GM12878 (cell line): ENCODE measurements around the gene TTI1. TPM values are rescaled to one million over a fixed set of nuclear protein-coding genes. Genes with fewer than 3 reads are reported as not detected.
A peak's percentile ranks its signal among the peaks of the same experiment; 100 is the strongest.

Experiments
- ATAC-seq: fragments of 200-7000 bp; cut with Tn5 transposase; 3 replicates; pipeline ENCODE4 v1.9.1; 2020; ENCODE audit warnings: mild to moderate bottlenecking, moderate library complexity
- BruUV-seq: library from RNA; stranded (reverse); fragments of 400-500 nt; replicated peaks from 2 replicates; lab custom pipeline; 2021; lab: Mats Ljungman, UMichigan
- CTCF ChIA-PET: fragments of 300-600 bp; sonication (Branson Sonifier 250); formaldehyde crosslinking; extraction: SDS; loops from one replicate; lab custom pipeline; 2021; ENCODE audit warnings: inconsistent platforms; lab: Yijun Ruan, JAX
- POLR2A ChIA-PET: fragments of 350-600 bp; formaldehyde crosslinking; extraction: SDS; loops from one replicate; lab custom pipeline; 2021; ENCODE audit warnings: inconsistent platforms; lab: Charles Lee
- RAD21 ChIA-PET: fragments of 300-600 bp; sonication (Branson Sonifier 250); formaldehyde crosslinking; loops from one replicate; lab custom pipeline; 2023; ENCODE audit warnings: antibody characterized with exemption; ENCODE audit not compliant: unreplicated experiment; lab: Charles Lee
- SMC1A ChIA-PET: fragments of 300-600 bp; sonication (Branson Sonifier 250); formaldehyde crosslinking; loops from one replicate; lab custom pipeline; 2023; ENCODE audit not compliant: unreplicated experiment, uncharacterized antibody; lab: Charles Lee
- DNase-seq: peaks from one replicate; pipeline ENCODE4 v3.0.0-alpha.2; 2011; ENCODE audit warnings: low read depth, low spot score
- FAIRE-seq: peaks from 3 replicates; lab custom pipeline; 2011; peaks lifted over from hg19 to GRCh38; lab: Jason Lieb, UNC
- H2AFZ ChIP-seq: 2 replicates; pipeline ENCODE4 v1.6.0; 2011; ENCODE audit warnings: low read depth, low read length, control low read depth; ENCODE audit not compliant: control insufficient read depth
- H3K27ac ChIP-seq: 2 replicates; pipeline ENCODE4 v1.5.1; 2011; ENCODE audit warnings: control low read depth; ENCODE audit not compliant: control insufficient read depth, insufficient read depth
- H3K27me3 ChIP-seq, 2 experiments: replicated peaks in 1 of 2; 2 replicates each; pipeline versions ENCODE4 v1.6.0 to v1.6.1; 2011; ENCODE audit warnings: low read length in 1 of 2; ENCODE audit not compliant: control insufficient read depth in 2 of 2, insufficient read depth in 2 of 2
- H3K36me3 ChIP-seq, 2 experiments: 2 replicates each; pipeline ENCODE4 v1.5.1; 2011; ENCODE audit warnings: low read length in 1 of 2; ENCODE audit not compliant: control insufficient read depth in 2 of 2, insufficient read depth in 2 of 2
- H3K4me1 ChIP-seq: 2 replicates; pipeline ENCODE4 v1.6.1; 2011; ENCODE audit warnings: mild to moderate bottlenecking, low read length, moderate library complexity, mixed read lengths; ENCODE audit not compliant: control insufficient read depth, insufficient read depth
- H3K4me2 ChIP-seq: 2 replicates; pipeline ENCODE4 v1.6.0; 2011; ENCODE audit warnings: control low read depth; ENCODE audit not compliant: control insufficient read depth, insufficient read depth
- H3K4me3 ChIP-seq: fragments of 200-600 bp; sonication (generic); 2 replicates; pipeline ENCODE4 v1.5.1; 2016
- H3K79me2 ChIP-seq: 2 replicates; pipeline ENCODE4 v1.6.0; 2011; ENCODE audit warnings: low read length; ENCODE audit not compliant: control insufficient read depth, insufficient read depth
- H3K9ac ChIP-seq: 2 replicates; pipeline ENCODE4 v1.8.0; 2011; ENCODE audit warnings: low read length, control low read depth, mixed read lengths; ENCODE audit not compliant: control insufficient read depth, insufficient read depth
- H3K9me3 ChIP-seq: replicated peaks from 3 replicates; pipeline ENCODE4 v1.5.1; 2011; ENCODE audit warnings: mild to moderate bottlenecking, low read length; ENCODE audit not compliant: control insufficient read depth, insufficient read depth
- H4K20me1 ChIP-seq: 2 replicates; pipeline ENCODE4 v1.6.0; 2011; ENCODE audit not compliant: control insufficient read depth, insufficient read depth
- BACH1 ChIP-seq: fragments of 450-650 bp; IDR thresholded peaks from 2 replicates; pipeline ENCODE4 v1.6.1; 2017; ENCODE audit warnings: mild to moderate bottlenecking, borderline replicate concordance
- BMI1 ChIP-seq: fragments of 450-650 bp; IDR thresholded peaks from 2 replicates; pipeline ENCODE4 v1.6.1; 2016; ENCODE audit warnings: mild to moderate bottlenecking, moderate library complexity, borderline replicate concordance
- DPF2 ChIP-seq: fragments of 450-650 bp; IDR thresholded peaks from 2 replicates; pipeline ENCODE4 v1.6.1; 2017; ENCODE audit warnings: mild to moderate bottlenecking
- KAT2A ChIP-seq: conservative IDR thresholded peaks from 2 replicates; pipeline ENCODE4 v1.6.1; 2011; ENCODE audit warnings: low read depth, low read length; ENCODE audit not compliant: control insufficient read depth
- MEF2A ChIP-seq: IDR thresholded peaks from 2 replicates; pipeline ENCODE4 v1.6.1; 2011; ENCODE audit warnings: low read depth, mild to moderate bottlenecking, low read length, moderate library complexity; ENCODE audit not compliant: insufficient read depth
- MXI1 ChIP-seq: fragments of 150-350 bp; IDR thresholded peaks from 2 replicates; pipeline ENCODE4 v1.6.1; 2011; ENCODE audit warnings: low read depth, mild to moderate bottlenecking, inconsistent platforms, low read length, improper control_type of control experiment
- NR2C1 ChIP-seq: fragments of 450-650 bp; IDR thresholded peaks from 2 replicates; pipeline ENCODE4 v1.6.1; 2017; ENCODE audit warnings: antibody characterized with exemption, mild to moderate bottlenecking, moderate library complexity
- RELA ChIP-seq: fragments of 450-650 bp; IDR thresholded peaks from 2 replicates; pipeline ENCODE4 v1.8.0; 2014; ENCODE audit warnings: borderline replicate concordance; ENCODE audit not compliant: partially characterized antibody
- RFX5 ChIP-seq: IDR thresholded peaks from 2 replicates; pipeline ENCODE4 v1.6.1; 2011; ENCODE audit warnings: low read depth, low read length, improper control_type of control experiment
- SIX5 ChIP-seq: IDR thresholded peaks from 2 replicates; pipeline ENCODE4 v1.6.1; 2011; ENCODE audit warnings: mild to moderate bottlenecking, low read depth, low read length, moderate library complexity; ENCODE audit not compliant: severe bottlenecking
- SREBF1 ChIP-seq: IDR thresholded peaks from 2 replicates; pipeline ENCODE4 v1.6.1; 2012; ENCODE audit warnings: mild to moderate bottlenecking, low read length
- TCF12 ChIP-seq: IDR thresholded peaks from 2 replicates; pipeline ENCODE4 v1.6.1; 2011; ENCODE audit warnings: low read depth, mild to moderate bottlenecking, low read length
- WGBS: methylation state at CpG from one replicate; pipeline ENCODE4 v1.1.6; 2016; ENCODE audit warnings: low lambda C conversion rate; ENCODE audit not compliant: insufficient replicate concordance, insufficient coverage; ENCODE audit errors: missing lambda C conversion rate; 5-methylcytosine and 5-hydroxymethylcytosine counted together
- in situ Hi-C: fragments of 300-500 bp; cut with MboI; formaldehyde crosslinking; loops from 9 replicates; pipeline ENCODE4 v1.14.3; 2018; ENCODE audit warnings: mixed read lengths
- intact Hi-C: fragments of 100-400 bp; cut with micrococcal nuclease; formaldehyde crosslinking; loops from one replicate; pipeline ENCODE4 v1.14.2; 2022; ENCODE audit not compliant: unreplicated experiment
- polyA plus RNA-seq, 11 experiments: library from polyadenylated mRNA; depleted of rRNA in 4 of 11; unstranded in 6 of 11; stranded (reverse) in 5 of 11; fragments of >200 nt; fragmentation: Nextera tagmentation in 4 of 11; fragmentation: Illumina TruSeq in 1 of 11; extraction: Ambion mirVana in 4 of 11; extraction: Trizol in 1 of 11; gene quantifications; 1 replicate in 1 of 11; 2 replicates in 10 of 11; pipeline versions ENCODE4 v1.2.1 to v1.2.3, GENCODE V29; 2011 to 2016; ENCODE audit warnings: inconsistent platforms in 2 of 11, missing spikeins in 2 of 11, low read depth in 1 of 11
- total RNA-seq, 4 experiments: library from RNA; depleted of rRNA in 3 of 4; stranded (reverse); fragments of >200 nt in 3 of 4; fragmentation: Illumina TruSeq in 1 of 4; extraction: Trizol in 1 of 4; gene quantifications; 2 replicates each; pipeline versions ENCODE4 v1.2.1 to v1.2.3, GENCODE V29; 2013 to 2021
- TF ChIP-seq, protein P1 (sequence below): fragments of 450-650 bp; IDR thresholded peaks from 2 replicates; pipeline ENCODE4 v1.6.1; 2016; ENCODE audit warnings: mild to moderate bottlenecking
- TF ChIP-seq, protein P2 (sequence below): IDR thresholded peaks from 2 replicates; pipeline ENCODE4 v1.6.1; 2012; ENCODE audit warnings: low read depth, low read length, improper control_type of control experiment
- TF ChIP-seq, protein P3 (sequence below): fragments of 450-650 bp; IDR thresholded peaks from 2 replicates; pipeline ENCODE4 v1.6.1; 2017; ENCODE audit warnings: antibody characterized with exemption, mild to moderate bottlenecking, moderate library complexity
- TF ChIP-seq, protein P4 (sequence below): fragments of 450-650 bp; formaldehyde crosslinking; IDR thresholded peaks from 2 replicates; pipeline ENCODE4 v1.5.0; 2022; ENCODE audit warnings: mild to moderate bottlenecking, missing genetic modification characterization

TTI1 gene
- total and polyA plus RNA-seq, 10 of the 15 experiments (the other 5 are each of a cell fraction or from before 2014, with no cell fraction given) = 5.3 to 44.6 (median 24.9) TPM

DNA sequence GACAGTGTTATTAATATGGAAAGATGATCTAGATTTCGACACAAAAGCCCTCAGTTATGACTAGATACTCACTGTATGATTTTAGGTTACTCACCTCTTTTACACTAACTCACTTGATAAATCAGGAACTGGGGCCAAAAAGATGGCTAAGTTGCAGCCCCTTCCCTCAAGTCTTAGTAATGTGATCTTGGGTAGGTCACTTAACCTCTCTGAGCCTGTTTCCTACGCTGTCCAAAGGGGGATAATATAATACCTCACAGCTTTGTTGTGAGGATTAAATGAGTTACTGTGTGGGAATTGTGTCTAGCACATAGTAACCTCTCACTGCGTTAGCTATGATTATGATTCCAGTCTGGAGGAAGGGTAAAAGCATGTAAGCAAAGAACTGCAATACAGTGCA, 1.3 kb downstream of the TTI1 start:
- Histone ChIP-seq H3K79me2 (peaks cover 87% of the 10 kb centered on the region), H3K27me3 (no peaks in the 10 kb centered on the region), H2AFZ (no peak overlapping the region), H3K4me3 (peak overlapping the region; percentile 91), H3K4me1 (peaks cover 10% of the 10 kb centered on the region), H3K36me3 (no peaks in the 10 kb centered on the region), H3K4me2 (peak overlapping the region; percentile 99), H3K9ac (peak overlapping the region; percentile 98), H3K9me3 (no peaks in the 10 kb centered on the region; the same call in 2 of the 3 replicates), H3K27ac (no peak overlapping the region; the same call in 1 of the 2 replicates), H4K20me1 (no peaks in the 10 kb centered on the region)
- ChIA-PET CTCF (interaction anchor here (3.0 kb wide), 1 partner anchor 26 kb away, joined by 10 read pairs; no protein-coding TSS in a partner anchor), RAD21 (interaction anchor here (1.1 to 1.7 kb wide), 2 partner anchors 29 to 41 kb away, joined by 4 to 6 read pairs; no protein-coding TSS in a partner anchor), POLR2A (no interaction called here), SMC1A (no interaction called here)
- DNase-seq = no peak
- TF ChIP-seq, protein P1, sequence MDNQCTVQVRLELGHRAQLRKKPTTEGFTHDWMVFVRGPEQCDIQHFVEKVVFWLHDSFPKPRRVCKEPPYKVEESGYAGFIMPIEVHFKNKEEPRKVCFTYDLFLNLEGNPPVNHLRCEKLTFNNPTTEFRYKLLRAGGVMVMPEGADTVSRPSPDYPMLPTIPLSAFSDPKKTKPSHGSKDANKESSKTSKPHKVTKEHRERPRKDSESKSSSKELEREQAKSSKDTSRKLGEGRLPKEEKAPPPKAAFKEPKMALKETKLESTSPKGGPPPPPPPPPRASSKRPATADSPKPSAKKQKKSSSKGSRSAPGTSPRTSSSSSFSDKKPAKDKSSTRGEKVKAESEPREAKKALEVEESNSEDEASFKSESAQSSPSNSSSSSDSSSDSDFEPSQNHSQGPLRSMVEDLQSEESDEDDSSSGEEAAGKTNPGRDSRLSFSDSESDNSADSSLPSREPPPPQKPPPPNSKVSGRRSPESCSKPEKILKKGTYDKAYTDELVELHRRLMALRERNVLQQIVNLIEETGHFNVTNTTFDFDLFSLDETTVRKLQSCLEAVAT = no peak
- TF ChIP-seq MXI1 (no peak), RELA (no peak), RFX5 (no peak), SREBF1 (no peak), DPF2 (no peak), MEF2A (no peak), SIX5 (no peak), TCF12 (no peak), KAT2A (no peak), BMI1 (no peak), BACH1 (no peak), NR2C1 (no peak)
- TF ChIP-seq, protein P2, sequence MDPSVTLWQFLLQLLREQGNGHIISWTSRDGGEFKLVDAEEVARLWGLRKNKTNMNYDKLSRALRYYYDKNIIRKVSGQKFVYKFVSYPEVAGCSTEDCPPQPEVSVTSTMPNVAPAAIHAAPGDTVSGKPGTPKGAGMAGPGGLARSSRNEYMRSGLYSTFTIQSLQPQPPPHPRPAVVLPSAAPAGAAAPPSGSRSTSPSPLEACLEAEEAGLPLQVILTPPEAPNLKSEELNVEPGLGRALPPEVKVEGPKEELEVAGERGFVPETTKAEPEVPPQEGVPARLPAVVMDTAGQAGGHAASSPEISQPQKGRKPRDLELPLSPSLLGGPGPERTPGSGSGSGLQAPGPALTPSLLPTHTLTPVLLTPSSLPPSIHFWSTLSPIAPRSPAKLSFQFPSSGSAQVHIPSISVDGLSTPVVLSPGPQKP = no peak
- TF ChIP-seq, protein P3, sequence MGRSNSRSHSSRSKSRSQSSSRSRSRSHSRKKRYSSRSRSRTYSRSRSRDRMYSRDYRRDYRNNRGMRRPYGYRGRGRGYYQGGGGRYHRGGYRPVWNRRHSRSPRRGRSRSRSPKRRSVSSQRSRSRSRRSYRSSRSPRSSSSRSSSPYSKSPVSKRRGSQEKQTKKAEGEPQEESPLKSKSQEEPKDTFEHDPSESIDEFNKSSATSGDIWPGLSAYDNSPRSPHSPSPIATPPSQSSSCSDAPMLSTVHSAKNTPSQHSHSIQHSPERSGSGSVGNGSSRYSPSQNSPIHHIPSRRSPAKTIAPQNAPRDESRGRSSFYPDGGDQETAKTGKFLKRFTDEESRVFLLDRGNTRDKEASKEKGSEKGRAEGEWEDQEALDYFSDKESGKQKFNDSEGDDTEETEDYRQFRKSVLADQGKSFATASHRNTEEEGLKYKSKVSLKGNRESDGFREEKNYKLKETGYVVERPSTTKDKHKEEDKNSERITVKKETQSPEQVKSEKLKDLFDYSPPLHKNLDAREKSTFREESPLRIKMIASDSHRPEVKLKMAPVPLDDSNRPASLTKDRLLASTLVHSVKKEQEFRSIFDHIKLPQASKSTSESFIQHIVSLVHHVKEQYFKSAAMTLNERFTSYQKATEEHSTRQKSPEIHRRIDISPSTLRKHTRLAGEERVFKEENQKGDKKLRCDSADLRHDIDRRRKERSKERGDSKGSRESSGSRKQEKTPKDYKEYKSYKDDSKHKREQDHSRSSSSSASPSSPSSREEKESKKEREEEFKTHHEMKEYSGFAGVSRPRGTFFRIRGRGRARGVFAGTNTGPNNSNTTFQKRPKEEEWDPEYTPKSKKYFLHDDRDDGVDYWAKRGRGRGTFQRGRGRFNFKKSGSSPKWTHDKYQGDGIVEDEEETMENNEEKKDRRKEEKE = no peak
- TF ChIP-seq, protein P4, sequence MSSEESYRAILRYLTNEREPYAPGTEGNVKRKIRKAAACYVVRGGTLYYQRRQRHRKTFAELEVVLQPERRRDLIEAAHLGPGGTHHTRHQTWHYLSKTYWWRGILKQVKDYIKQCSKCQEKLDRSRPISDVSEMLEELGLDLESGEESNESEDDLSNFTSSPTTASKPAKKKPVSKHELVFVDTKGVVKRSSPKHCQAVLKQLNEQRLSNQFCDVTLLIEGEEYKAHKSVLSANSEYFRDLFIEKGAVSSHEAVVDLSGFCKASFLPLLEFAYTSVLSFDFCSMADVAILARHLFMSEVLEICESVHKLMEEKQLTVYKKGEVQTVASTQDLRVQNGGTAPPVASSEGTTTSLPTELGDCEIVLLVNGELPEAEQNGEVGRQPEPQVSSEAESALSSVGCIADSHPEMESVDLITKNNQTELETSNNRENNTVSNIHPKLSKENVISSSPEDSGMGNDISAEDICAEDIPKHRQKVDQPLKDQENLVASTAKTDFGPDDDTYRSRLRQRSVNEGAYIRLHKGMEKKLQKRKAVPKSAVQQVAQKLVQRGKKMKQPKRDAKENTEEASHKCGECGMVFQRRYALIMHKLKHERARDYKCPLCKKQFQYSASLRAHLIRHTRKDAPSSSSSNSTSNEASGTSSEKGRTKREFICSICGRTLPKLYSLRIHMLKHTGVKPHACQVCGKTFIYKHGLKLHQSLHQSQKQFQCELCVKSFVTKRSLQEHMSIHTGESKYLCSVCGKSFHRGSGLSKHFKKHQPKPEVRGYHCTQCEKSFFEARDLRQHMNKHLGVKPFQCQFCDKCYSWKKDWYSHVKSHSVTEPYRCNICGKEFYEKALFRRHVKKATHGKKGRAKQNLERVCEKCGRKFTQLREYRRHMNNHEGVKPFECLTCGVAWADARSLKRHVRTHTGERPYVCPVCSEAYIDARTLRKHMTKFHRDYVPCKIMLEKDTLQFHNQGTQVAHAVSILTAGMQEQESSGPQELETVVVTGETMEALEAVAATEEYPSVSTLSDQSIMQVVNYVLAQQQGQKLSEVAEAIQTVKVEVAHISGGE (CRISPR knock-in tag) = no peak
- ATAC-seq = no peak
- BruUV-seq = no TSS peak
- intact Hi-C loops (no loop called here), in situ Hi-C loops (no loop called here)
- no peak for FAIRE-seq
- 77% methylated on average over 3 of the region's 3 CpGs for WGBS
